NT2/D1 (cell line): ENCODE results near the gene PCED1B.

Experiments
- SUZ12 ChIP-seq: IDR thresholded peaks from 2 replicates; pipeline ENCODE4 v1.6.1; 2011; ENCODE audit not compliant: insufficient read length, insufficient read depth; ENCODE audit errors: extremely low read depth
- ZNF274 ChIP-seq: IDR thresholded peaks from 2 replicates; pipeline ENCODE4 v1.6.1; 2011; ENCODE audit warnings: mild to moderate bottlenecking, low read depth, low read length

- no peak for TF ChIP-seq SUZ12
- TF ChIP-seq ZNF274: no peak
Measured at GRCh38 chr12:47139000-47139681, 59.7 kb downstream of the PCED1B start.
